GM19025 (cell line): ENCODE results near the gene ADAM22.
"Not testable (repeated sequence)": the region's sequence is repeated elsewhere in the genome, so short reads cannot be mapped to it uniquely, and the experiment has no call there.

Experiments used
- ATAC-seq: cut with Tn5 transposase; IDR thresholded peaks from one replicate; pipeline ENCODE4 v1.9.1; 2021; ENCODE audit warnings: mild to moderate bottlenecking, low read depth, moderate library complexity; ENCODE audit not compliant: unreplicated experiment

ADAM22 gene

GRCh38 chr7:87945926-87946325 is 11.9 kb downstream of the ADAM22 start:
- ATAC-seq: not testable (repeated sequence)

DNA sequence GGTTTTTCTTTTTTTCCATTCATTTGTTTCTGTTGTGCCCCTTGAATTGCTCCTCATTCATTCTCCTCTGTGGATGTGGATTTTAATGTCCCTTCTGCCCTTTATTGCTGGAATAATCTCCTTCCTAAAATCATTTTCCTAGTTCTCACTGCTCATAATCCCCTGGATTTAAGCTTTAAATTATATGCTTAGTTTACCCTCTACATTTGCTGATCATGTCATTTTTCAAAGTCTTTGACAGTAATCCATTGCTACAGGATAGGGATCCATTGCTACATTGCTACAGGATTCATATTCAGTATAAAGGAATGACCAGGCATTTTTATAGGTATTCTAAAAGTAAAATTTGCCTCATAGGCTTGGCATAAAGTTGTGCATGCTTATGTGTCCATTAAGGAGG is 14.3 kb downstream of the ADAM22 start:
- ATAC-seq: no peak

DNA sequence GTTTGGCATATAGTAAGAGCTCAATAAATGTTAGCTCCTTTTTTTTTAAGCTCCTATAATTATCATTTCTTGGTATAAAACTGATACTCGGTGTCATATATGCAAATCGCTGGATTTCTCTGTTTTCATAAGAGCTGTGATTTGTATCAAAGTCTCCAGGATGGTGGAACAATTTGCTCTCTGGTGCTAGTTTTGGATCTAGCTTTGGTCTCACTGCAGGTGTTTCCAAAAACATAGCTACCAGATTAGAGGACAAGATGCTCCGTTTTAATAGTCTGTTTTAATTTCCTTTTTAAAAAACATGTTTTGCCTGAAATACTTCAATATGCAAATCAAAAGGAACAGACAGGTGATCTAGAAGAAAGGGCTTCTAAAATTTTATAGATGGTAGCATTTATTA is 25.3 kb downstream of the ADAM22 start:
- ATAC-seq: no peak

DNA sequence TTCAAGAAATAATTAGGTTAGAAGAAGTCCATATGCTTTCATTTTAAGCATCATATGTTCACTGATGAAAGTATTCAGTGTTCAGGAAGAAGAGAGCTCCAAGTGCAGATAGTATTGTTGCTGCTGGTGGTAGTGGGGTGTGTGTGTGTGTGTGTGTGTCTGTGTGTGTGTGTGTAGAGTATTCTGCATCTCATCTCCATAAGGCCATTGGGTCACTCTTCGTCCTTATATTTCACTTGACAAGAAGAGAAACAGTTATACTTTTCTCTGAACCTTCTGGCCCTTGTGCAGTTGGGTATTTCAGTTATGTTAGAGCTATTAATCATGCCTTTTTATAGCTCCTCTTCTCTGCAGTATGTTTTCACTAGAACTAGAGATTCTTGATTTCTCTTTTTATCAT is 26.2 kb downstream of the ADAM22 start:
- ATAC-seq: no peak

- ATAC-seq: no peak
These were observed 27.7 kb downstream of the ADAM22 start for GRCh38 chr7:87961754-87962153.

GRCh38 chr7:87966271-87966670 is 32.2 kb downstream of the ADAM22 start:
- no peak for ATAC-seq

GRCh38 chr7:87968021-87968420 is 34.0 kb downstream of the ADAM22 start:
- no peak for ATAC-seq

DNA sequence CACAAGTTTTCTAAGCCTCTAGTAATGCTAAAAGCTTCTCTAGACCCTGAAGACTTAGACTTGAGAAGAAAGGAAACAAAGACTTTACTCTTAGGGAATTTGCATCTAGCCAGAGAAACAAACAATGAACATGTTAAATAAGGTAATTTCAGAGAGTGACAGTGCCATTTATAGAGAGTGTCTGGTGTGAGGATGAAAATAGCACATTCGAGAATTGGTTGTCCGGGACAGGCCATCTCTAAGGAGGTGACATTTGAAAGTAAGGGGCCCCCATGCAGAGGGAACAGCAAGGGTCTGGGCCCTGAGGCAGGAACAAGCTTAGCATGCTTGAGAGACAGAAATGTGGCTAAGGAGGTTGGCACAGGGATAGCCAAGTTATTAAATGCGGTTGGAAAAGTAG is 48.1 kb downstream of the ADAM22 start:
- no peak for ATAC-seq

DNA sequence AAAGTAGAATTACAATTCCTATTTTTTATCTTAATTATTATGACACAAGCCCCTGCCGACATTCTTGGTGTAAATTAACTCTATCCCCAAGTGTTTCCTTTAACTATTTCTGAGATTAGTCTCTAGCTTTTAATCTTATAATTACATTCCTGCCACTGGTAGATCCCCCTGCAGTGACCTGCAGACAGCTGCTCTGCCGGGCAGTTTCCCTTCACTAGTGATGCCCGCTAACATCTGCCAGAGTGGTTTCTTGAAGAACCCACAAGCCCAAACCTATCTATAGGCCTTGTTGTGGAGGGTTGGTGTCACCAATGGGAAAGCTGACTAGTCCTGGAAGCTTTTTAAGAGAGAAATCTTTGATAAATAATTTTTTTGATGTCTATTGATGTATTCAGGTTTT is 50.0 kb downstream of the ADAM22 start:
- ATAC-seq: no peak

- ATAC-seq: no peak
These were observed 59.2 kb downstream of the ADAM22 start for GRCh38 chr7:87993269-87993668.

GRCh38 chr7:87999261-87999660 is 65.2 kb downstream of the ADAM22 start:
- ATAC-seq: no peak

DNA sequence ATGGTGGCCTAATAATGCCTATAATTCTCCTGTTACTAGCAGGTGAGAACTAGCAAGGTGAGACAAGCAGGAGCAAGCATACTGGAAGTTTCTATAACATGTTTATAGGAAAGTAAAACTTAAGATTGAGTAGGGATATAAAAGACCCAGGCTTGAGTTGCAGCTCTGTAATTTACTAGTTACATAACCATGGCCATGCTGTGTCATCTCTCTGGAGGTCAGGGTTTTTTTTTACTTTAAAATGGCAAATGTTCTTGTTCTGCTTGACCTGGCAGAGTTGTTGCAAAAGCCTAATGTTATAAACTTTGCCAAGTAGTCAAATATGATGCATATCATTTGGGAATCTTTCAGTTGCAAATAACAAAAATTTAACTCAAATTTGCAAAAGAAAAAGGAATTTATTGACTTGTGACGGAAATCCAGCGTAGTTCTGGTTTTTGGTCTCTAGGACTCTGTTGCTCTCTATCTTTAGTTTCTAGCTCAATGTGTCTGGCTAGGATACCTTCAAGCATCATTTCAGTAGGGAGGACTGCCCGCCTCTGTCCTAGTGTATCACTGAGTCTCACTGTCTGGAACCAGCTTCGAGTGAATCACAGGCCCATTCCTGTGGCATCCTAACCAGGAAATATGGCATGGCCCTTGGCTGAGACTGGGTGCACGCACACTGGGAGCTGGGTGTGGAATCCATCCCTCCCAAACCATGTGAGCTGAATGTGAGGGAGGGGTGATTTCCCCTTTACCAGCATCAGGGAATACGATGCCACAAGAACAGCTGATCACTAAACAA is 67.9 kb downstream of the ADAM22 start:
- ATAC-seq: no peak

GRCh38 chr7:88002617-88003016 is 68.6 kb downstream of the ADAM22 start:
- ATAC-seq: no peak

DNA sequence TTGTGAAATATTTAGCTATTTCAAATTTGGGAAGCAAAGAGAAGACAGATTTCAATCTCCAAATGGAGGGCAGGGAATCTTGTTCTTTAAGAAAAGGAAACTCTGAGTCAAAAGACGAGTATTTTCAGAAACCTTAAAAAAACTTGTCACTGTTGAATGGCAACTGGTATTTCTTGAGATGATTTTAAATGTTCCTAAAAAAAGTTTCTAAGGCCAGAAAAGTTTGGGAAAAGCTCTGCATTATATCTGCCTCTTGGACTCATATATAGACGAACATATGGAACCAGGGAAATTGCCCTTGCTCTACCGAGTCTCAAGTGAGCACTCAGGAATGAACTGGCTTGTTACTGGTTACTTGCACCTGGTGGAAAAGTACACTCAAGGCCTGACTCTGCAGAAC is 69.5 kb downstream of the ADAM22 start:
- ATAC-seq: no peak

- ATAC-seq: no peak
These were observed 71.1 kb downstream of the ADAM22 start for GRCh38 chr7:88005191-88005590.

DNA sequence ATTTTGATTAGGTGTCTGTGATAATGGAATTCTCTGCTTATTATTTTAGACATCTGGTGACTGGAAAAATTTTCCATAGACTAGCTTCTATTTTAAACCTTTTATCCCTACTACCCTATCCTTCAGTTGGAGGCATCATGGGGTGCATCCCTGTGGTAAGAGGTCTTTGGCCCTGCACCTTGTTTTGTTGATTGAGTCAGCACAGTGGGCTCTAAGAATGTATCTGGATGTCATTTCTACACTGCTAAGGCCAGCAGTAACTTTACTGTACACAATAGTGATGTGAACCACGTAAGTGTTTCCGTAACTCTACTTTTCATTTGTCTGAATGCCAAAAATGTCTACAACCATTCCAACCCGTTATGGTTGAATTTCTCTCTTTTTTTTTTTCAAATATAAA is 75.6 kb downstream of the ADAM22 start:
- no peak for ATAC-seq

DNA sequence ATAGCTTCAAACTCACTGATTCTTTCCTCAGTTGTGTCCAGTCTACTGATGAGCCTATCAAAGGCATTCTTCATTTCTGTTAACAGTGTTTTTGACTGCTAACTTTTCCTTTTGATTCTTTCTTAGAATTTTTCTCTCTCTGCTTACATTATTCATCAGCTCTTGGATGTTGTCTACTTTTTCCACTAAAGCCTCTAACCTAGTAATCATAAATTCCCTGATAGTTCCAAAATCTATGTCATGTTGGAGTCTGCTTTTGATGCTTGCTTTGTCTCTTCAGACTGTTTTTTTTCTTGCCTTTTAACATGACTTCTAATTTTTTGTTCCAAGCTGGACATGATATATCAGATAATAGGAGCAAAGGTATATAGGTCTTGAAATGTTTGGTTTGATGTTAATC is 78.0 kb downstream of the ADAM22 start:
- no peak for ATAC-seq

- no peak for ATAC-seq
These were observed 79.9 kb downstream of the ADAM22 start for GRCh38 chr7:88013981-88014380.

DNA sequence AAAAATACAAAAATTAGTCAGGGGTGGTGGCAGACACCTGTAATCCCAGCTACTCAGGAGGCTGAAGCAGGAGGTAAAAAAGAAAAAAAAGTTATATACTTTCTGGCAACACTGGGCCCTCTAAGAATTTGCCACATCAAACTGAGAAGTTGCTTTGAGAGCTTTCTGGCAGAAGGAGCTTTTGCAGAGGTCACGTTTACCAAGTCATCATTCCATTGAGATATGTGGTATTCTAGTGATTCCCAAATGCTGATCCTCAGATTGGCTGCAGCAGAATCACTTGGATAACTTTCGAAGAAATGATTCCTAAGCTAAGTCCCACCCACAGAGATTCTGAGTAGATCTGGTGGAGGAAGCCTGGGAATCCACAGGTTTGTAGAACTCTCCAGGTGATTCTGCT is 80.5 kb downstream of the ADAM22 start:
- no peak for ATAC-seq

DNA sequence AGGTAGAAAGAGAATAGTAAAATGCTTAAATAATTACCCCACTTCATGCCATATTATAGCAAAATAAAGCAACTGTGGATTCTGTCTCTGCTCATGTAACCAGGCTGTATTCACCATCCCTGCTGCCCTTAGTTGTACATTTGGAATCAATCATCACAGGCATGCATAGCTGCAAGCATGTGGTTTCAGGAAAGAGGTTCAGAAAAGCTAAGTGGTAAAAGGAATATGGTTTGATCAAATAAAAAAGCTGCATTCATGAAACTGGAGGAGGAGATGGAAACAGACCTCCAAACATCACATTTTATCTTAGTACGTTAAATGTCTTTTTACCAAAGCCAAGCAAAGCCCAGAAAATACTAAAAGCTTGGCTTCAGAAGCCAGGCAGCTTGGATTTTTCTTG is 81.3 kb downstream of the ADAM22 start:
- no peak for ATAC-seq

DNA sequence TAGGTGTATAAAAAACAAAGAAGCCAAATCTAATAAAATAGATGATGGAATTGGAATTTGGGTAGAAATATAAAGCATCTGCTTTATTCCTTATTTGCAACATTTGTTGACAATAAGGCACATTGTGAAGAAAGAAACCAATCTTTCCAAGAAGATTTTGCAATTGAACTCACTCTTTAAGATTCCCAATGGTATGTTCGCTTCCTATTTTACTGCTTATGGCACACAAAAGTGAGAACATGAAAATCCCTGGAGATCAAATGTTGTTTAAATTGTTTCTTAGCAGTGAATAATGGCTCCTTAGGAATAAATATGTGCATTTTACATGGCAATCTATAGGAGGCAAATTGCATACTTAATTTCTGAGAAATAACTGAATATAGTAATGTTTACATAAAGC is 84.5 kb downstream of the ADAM22 start:
- ATAC-seq: no peak

GRCh38 chr7:88020953-88021665 is 87.1 kb downstream of the ADAM22 start:
- ATAC-seq: no peak
